ENCODE results near the gene PROSER3. TPM values are rescaled to one million over a fixed set of nuclear protein-coding genes. Genes with fewer than 3 reads are reported as not detected.
"Not testable (repeated sequence)": the region's sequence is repeated elsewhere in the genome, so short reads cannot be mapped to it uniquely, and the experiment has no call there.

PROSER3 gene
- total RNA-seq, 1 donor from 2014 or later, result 14.8 TPM

DNA sequence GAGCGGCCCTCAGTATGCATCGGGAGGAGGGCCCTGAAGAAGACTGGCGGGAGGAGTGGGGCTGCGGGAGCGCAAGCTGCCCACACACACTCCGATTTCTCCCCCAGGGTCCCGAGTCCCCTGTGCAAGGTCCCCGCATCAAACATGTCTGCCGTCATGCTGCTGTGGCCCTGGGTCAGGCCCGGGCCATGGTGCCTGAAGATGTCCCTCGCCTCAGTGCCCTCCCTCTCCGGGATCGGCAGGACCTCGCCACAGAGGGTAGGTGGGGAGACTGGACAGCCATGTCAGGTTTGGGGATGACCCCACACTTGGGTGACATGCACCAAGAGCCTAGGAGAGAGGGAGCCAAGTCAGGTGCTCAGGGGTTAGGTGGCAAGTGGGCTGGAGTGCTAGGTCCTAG lies 35.5 kb upstream of the PROSER3 start:
- no peak for DNase-seq (ENCODE audit: extremely low read depth, low read depth, low spot score)

DNA sequence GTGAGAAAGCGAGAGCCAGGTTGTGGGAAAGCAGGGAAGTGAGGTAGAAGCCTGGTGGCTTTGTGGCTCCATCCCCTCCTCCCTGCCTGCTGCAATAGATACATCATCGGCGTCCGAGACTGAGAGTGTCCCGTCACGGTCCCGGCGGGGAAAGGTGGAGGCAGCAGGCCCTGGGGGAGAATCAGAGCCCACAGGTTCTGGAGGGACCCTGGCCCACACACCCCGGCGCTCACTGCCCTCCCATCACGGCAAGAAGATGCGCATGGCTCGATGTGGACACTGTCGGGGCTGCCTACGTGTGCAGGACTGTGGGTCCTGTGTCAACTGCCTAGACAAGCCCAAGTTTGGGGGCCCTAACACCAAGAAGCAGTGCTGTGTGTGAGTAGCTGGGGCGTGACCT lies 35.1 kb upstream of the PROSER3 start:
- no peak for DNase-seq (ENCODE audit: extremely low read depth, low read depth, low spot score)

DNA sequence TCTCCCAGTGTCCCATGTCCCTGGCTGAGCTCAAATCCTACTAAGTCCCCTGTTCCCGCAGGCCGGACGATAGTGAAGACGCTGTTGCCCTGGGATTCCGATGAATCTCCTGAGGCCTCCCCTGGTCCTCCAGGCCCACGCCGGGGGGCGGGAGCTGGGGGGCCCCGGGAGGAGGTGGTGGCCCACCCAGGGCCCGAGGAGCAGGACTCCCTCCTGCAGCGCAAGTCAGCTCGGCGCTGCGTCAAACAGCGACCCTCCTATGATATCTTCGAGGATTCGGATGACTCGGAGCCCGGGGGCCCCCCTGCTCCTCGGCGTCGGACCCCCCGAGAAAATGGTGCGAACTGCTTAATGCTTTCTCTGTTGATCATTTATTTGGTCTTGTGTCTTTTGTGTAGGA lies 34.3 kb upstream of the PROSER3 start:
- no peak for DNase-seq (ENCODE audit: extremely low read depth, low read depth, low spot score)

DNA sequence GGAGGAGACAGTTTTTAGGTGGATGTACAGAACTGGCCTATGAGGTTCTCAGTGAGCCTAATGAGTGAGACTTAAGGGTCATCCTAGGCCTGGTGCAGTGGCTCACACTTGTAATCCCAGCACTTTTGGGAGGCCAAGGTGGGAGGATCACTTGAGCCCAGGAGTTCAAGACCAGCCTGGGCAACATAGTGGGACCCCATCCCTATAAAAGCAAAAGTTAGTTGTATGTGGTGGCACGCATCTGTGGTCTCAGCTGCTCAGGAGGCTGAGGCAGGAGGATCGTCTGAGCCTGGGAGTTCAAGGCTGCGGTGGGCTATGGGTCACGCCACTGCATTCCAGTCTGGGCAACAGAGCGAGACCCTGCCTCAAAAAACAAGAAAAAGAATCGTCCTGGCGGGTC lies 33.8 kb upstream of the PROSER3 start:
- DNase-seq (ENCODE audit: extremely low read depth, low read depth, low spot score), result not testable (repeated sequence)

DNA sequence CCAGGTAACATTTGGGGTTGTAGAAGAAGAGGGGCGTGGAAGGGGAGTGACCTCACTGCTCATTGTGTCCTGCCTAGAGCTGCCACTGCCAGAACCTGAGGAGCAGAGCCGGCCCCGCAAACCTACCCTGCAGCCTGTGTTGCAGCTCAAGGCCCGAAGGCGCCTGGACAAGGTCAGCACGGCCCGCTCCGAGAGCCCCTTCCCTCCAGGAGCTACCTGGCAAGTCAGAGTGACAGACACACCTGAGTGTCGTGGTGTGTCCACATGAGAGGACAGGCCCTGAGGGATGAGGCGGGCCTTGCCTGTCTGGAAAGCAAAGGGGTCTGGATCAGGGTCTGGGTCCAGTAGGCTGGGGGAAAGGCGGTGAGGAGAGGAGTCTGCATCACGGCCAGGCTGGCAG lies 33.4 kb upstream of the PROSER3 start:
- DNase-seq (ENCODE audit: extremely low read depth, low read depth, low spot score), result no peak

DNA sequence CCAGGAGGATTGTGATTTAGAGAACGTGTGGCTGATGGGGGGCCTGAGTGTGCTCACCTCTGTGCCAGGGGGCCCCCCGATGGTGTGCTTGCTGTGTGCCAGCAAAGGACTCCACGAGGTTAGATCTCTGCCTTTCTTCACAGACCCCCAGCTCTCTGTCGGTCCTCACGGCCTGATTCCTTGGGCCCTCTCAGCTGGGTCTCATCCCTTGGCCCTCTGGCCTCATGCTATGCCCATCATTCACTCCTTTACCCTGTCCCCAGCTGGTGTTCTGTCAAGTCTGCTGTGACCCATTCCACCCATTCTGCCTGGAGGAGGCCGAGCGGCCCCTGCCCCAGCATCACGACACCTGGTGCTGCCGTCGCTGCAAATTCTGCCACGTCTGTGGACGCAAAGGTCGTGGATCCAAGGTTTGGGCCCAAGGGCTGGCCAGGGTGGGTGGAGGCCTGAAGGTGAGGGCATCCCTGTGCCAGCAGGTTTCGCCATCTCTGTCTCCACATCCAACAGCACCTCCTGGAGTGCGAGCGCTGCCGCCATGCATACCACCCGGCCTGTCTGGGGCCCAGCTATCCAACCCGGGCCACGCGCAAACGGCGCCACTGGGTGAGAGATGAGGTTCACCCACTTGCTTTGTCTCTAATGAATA lies 32.6 kb upstream of the PROSER3 start:
- DNase-seq (ENCODE audit: extremely low read depth, low read depth, low spot score), result no peak

DNA sequence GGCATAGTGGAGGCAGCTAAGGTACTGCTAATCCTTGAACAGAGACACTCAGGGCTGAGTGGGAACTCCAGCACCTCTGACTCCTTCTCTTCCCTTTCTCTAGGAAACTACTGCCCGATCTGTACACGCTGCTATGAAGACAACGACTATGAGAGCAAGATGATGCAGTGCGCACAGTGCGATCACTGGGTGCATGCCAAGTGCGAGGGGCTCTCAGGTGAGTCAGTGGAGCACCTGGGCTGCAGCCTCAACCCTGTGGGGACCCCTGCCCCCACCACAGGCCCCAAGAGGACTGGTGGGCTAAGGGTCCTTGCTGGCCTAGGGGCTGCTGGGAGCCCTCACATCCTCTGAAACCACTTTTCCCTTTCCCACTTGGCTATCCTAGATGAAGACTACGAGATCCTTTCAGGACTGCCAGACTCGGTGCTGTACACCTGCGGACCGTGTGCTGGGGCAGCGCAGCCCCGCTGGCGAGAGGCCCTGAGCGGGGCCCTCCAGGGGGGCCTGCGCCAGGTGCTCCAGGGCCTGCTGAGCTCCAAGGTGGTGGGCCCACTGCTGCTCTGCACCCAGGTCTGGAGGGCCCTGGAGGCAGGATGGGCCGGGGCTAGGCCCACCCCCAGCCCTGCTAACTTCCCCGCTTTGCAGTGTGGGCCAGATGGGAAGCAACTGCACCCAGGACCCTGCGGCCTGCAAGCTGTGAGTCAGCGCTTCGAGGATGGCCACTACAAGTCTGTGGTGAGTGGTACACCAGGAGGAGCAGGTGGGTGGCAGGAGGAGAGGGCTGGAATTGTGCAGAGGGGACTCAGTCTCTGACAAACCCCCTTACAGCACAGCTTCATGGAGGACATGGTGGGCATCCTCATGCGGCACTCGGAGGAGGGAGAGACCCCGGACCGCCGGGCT lies 30.7 kb upstream of the PROSER3 start:
- no peak for DNase-seq (ENCODE audit: extremely low read depth, low read depth, low spot score)

DNA sequence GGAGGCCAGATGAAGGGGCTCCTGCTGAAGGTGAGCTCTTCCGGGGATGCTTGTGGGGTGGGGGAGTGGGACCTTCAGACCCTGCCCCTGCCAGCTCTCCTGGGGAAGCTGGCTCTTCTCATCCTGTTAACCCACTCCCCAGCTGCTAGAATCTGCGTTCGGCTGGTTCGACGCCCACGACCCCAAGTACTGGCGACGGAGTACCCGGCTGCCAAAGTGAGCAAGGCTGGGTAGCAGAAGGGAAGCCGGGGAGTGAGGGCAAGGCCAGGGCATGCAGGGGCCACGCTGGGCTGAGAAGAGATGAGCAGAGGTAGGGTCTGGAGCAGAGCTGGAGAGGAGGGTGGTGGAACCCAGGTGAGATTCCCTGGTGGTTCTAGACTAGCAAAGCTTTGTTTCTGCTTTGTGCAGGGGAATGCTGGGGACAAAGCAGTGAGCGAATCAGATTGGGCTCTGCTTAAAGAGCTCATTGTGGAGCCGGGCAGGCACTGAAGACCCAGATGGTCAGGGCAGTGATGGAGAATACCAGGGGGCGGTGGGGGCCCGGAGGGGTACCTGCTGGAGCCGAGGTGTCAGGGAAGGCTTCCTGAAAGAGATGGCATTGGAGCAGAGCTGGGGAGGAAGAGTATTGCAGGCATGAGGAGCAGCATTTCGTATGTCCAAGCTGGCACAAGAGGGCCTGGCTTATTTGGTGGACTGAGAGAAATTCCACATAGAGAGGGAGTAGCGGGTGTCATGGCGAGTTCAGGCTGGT lies 29.8 kb upstream of the PROSER3 start:
- DNase-seq (ENCODE audit: extremely low read depth, low read depth, low spot score), result no peak

DNA sequence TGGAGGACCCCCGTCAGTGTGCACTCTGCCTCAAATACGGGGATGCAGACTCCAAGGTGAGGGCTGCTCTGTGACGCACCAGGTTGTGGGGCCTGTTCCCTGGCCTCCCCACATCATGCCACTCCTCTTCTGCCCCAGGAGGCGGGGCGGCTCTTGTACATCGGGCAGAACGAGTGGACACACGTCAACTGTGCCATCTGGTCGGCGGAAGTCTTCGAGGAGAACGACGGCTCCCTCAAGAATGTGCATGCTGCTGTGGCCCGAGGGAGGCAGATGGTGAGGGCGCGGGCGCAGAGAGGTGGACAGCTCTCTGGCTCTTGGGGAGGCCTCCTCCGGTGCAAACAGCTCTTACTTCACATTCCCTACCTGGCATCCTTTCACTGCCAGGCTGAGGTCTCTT lies 29.0 kb upstream of the PROSER3 start:
- no peak for DNase-seq (ENCODE audit: extremely low read depth, low read depth, low spot score)

DNA sequence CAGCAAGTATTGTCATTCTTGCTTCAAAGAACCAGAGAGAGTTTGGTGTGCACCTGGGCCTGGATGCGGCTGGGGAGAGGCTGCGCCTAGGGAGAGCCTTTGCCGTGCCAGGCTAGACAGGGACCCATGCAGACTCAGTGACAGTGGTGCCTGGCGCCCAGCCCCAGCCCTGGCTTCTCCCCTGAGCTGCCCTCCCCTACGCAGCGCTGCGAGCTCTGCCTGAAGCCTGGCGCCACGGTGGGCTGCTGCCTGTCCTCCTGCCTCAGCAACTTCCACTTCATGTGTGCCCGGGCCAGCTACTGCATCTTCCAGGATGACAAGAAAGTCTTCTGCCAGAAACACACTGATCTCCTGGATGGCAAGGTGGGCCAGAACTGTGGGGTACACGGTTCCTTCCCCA lies 28.2 kb upstream of the PROSER3 start:
- DNase-seq (ENCODE audit: extremely low read depth, low read depth, low spot score), result no peak

DNA sequence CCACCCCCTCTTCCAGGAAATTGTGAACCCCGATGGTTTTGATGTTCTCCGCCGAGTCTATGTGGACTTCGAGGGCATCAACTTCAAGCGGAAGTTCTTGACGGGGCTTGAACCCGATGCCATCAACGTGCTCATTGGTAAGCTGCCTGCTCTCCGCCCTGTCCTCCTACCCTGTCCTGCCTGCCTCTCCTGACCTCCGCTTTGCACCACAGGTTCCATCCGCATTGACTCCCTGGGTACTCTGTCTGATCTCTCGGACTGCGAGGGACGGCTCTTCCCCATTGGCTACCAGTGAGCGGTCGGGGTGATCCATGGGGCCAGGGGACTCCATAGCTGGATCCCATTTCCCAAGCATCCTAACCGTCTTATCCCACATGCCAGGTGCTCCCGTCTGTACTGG lies 27.6 kb upstream of the PROSER3 start:
- no peak for DNase-seq (ENCODE audit: extremely low read depth, low read depth, low spot score)

DNA sequence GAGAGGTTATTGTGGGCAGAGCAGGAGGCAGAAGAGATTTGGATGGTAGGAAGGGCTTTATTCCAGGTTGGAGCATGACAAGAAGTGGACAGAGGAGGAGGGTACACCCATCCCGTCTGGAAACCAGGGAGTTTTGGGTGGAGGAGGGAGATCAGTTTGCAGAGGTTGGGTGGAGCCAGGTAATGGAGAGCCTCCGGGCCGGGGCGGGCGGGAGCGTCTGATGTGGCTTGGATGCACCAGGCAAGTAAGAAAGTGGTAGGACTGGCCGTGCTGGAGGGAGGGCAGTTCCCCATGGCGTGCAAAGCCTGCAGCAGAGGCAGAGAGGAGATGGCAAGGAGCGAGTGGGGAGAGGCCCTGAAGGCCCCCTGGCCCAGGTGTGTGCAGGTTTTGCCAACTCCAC lies 26.6 kb upstream of the PROSER3 start:
- no peak for DNase-seq (ENCODE audit: extremely low read depth, low read depth, low spot score)

DNA sequence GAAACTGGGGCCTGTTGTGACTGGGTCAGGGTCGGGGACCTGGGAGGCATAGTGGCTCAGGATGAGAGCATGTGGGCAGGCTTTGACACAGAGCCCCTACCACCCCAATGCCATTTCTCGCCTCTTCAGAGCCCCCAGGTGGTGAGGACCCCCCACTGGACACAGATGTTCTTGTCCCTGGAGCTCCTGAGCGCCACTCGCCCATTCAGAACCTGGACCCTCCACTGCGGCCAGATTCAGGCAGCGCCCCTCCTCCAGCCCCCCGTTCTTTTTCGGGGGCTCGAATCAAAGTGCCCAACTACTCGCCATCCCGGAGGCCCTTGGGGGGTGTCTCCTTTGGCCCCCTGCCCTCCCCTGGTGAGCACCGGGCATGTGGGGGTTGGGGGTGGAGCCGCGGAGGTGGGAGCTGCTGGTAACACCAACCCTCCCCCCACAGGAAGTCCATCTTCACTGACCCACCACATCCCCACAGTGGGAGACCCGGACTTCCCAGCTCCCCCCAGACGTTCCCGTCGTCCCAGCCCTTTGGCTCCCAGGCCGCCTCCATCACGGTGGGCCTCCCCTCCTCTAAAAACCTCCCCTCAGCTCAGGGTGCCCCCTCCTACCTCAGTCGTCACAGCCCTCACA lies 26.1 kb upstream of the PROSER3 start:
- DNase-seq (ENCODE audit: extremely low read depth, low read depth, low spot score), result no peak

DNA sequence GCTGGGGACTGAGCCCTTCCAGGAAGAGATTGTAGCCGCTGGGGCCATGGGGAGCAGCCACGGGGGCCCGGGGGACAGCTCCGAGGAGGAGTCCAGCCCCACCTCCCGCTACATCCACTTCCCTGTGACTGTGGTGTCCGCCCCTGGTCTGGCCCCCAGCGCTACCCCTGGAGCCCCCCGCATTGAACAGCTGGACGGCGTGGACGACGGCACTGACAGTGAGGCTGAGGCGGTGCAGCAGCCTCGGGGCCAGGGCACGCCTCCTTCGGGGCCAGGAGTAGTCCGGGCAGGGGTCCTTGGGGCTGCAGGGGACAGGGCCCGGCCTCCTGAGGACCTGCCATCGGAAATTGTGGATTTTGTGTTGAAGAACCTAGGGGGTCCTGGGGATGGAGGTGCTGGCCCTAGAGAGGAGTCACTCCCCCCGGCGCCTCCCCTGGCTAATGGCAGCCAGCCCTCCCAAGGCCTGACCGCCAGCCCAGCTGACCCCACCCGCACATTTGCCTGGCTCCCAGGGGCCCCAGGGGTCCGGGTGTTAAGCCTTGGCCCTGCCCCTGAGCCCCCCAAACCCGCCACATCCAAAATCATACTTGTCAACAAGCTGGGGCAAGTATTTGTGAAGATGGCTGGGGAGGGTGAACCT lies 25.3 kb upstream of the PROSER3 start:
- no peak for DNase-seq (ENCODE audit: extremely low read depth, low read depth, low spot score)

DNA sequence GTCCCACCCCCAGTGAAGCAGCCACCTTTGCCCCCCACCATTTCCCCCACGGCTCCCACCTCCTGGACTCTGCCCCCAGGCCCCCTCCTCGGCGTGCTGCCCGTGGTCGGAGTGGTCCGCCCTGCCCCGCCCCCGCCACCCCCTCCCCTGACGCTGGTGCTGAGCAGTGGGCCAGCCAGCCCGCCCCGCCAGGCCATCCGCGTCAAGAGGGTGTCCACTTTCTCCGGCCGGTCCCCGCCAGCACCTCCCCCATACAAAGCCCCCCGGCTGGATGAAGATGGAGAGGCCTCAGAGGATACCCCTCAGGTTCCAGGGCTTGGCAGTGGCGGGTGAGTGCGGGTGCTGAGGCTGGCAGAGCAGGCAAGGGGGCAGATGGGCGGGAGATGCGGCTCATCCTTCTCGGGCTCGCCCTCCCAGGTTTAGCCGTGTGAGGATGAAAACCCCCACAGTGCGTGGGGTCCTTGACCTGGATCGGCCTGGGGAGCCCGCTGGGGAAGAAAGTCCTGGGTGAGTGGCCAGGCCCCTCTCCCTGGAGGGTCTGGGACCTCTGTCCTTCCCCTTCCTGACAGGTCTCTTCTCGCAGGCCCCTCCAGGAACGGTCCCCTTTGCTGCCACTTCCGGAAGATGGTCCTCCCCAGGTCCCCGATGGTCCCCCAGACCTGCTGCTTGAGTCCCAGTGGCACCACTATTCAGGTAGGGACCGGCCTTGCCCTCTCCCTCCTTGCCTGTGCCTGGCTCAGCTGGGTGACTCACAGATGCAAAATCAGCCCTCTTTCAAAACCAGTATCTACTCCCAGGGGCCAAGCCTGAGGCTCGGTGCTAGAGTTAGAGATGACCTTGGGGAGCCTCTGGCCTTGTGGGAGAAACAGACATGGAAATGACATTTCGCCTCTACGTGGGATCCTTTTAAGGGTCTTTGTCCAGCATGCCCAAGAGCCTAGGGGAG lies 24.5 kb upstream of the PROSER3 start:
- DNase-seq (ENCODE audit: extremely low read depth, low read depth, low spot score), result no peak

DNA sequence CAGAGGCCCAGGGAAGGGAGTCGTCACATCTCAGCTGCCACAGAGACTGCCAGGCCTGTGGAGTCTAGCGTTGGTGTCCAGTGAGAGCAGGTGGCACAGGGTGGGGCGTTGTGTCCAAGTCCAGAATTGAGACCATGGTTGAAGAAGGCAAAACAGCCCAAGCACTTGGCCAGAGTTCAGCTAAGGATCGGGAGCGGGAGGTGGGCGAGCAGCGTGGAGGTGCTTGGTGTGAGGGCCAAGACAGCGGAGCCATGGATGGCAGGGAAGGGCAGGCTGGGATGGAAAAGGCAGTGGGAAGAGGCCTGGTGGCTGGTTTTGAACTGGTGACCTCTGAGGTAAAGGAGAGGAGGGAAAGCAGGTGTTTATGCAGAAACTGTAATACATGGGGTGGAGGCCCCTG lies 23.7 kb upstream of the PROSER3 start:
- DNase-seq (ENCODE audit: extremely low read depth, low read depth, low spot score), result no peak

DNA sequence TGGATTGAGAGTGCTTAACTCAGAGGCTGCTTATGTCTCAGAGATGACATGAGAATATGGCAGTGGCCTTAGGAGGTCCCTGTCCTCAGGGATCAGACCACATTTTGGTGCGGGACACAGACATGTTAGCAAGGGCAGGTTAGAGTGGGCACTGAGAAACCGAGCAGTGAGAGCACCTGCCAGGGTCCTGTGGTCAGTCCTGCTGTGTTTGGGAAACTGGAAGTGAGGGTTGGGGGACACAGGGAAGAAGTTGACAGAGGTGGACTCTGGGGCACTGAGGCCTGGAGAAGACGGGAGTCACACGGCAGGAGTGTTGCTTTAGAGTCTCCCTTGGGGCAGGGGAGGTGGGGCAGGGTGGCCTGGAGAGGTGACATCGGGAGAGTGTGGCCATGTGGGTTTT lies 23.1 kb upstream of the PROSER3 start:
- DNase-seq (ENCODE audit: extremely low read depth, low read depth, low spot score), result no peak

DNA sequence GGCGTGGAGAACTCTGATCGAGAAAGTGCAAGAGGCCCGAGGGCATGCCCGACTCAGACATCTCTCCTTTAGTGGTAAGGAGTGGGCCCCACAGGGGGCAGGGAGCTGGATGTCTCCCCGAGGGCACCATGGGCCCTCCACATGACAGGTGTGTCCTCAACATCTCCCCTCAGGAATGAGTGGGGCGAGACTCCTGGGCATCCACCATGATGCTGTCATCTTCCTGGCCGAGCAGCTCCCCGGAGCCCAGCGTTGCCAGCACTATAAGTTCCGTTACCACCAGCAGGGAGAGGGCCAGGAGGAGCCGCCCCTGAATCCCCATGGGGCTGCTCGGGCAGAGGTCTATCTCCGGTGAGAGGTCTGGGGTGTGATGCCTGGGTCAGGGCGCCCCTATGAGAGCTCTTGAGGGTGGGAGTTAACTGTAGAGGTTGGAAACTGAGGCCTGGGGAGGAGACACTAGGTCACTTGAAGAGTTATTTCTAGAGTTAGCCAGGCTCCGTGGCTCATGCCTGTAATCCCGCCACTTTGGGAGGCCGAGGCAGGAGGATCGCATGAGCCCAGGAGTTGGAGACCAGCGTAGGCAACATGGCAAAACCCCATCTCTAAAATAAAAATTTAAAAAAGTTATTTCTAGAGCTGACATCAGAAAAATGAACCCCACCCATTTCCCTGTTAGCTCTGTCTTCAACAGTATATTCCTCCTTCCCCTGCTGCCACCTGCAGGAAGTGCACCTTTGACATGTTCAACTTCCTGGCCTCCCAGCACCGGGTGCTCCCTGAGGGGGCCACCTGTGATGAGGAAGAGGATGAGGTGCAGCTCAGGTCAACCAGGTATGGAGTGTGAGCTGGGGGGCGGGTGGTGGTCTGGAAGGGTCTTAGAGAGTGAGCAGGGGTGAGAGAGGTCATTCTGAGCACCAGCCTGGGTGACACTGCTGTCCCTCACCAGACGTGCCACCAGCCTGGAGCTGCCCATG lies 20.8 kb upstream of the PROSER3 start:
- DNase-seq (ENCODE audit: extremely low read depth, low read depth, low spot score), result no peak

Data from glomerular endothelial cell (primary cell).